ENCODE data around the gene MACROH2A2. TPM values are rescaled to one million over a fixed set of nuclear protein-coding genes. Genes with fewer than 3 reads are reported as not detected.

The MACROH2A2 gene
- polyA plus RNA-seq (2013, experiment 1 of 2) = 11.7 TPM
- 10.3 TPM for polyA plus RNA-seq (2013, experiment 2 of 2)

DNA sequence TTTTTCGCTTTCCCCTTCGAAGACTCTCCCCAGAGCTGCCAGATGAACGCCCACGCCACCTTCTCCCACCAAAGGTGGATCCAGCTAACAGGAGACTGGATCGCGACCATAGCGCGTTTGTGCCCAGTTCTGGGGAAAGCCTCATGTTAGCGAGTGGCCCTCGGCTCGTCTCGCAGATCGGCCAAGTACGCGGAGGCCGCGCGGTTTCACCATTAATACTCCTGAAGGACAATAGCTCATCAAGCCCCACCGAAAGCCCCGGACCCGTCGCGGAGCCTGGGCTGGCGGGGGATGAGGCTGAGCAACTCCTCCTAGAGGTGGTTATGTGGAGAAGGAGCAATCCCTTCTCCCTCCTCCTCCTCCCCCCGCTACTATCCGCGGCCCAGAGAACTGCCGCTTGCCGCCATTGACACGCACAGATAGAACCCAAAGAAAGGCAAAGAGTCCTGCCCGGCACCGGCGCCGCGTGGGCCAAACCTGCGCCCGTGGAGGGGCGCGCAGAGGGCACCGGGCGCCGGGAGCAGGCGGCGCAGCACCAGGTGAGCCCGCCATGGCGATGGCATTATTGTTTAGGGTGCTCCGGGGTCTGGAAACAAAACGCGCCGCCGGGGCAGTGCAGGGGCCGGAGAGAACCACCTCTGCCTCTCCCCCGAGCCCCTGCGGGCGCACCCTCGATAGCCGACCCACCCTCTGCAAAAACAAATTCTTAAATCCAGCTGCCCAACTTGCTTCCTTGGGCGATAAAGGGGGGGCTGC lies at the start of gene MACROH2A2:
Gene MACROH2A2 (plus strand): TSS at position 385 of the 756 bp plus-strand sequence. CDS start 22,813 bp downstream, outside the sequence.
- peaks cover 9% of the 10 kb centered on the region for H3K79me1 ChIP-seq (replicated peaks; ENCODE audit: low read length, poor library complexity, severe bottlenecking)
- H3K9me3 ChIP-seq (ENCODE audit: control insufficient read depth, low read length) = no peaks in the 10 kb centered on the region
- H3K14ac ChIP-seq (ENCODE audit: low read length in 2 of 2) = no peak within 1 kb of the TSS
- no peaks in the 10 kb centered on the region for H3K36me3 ChIP-seq (ENCODE audit: control insufficient read depth in 1 of 2, insufficient read depth in 2 of 2, low read depth in 1 of 2, low read length in 2 of 2)
- H4K91ac ChIP-seq (ENCODE audit: low read length) = no peak within 1 kb of the TSS
- H3K27ac ChIP-seq (ENCODE audit: low read length, poor library complexity, severe bottlenecking) = peak within 1 kb of the TSS; percentile 2
- H4K8ac ChIP-seq (ENCODE audit: low read length) = no peak within 1 kb of the TSS
- H2BK120ac ChIP-seq (ENCODE audit: low read depth, low read length) = peak within 1 kb of the TSS; percentile 20
- H3K27me3 ChIP-seq (ENCODE audit: control insufficient read depth in 1 of 2, insufficient read depth in 1 of 2, low read length in 2 of 2) = peaks cover 10 to 19% of the 10 kb centered on the region in 2 experiments
- peaks cover 8% of the 10 kb centered on the region for H3K4me1 ChIP-seq (ENCODE audit: control insufficient read depth, insufficient read depth, low read depth, low read length)
- peak; percentile 75 for DNase-seq
- peak within 1 kb of the TSS; percentile 39 for H2BK5ac ChIP-seq (ENCODE audit: low read depth, low read length, poor library complexity, severe bottlenecking)
- 4% methylated on average over 35 of the region's 58 CpGs for WGBS
- peak within 1 kb of the TSS; percentile 32 for H2AFZ ChIP-seq (ENCODE audit: low read depth, low read length)
- peak within 1 kb of the TSS; percentile 75 to 80 for H3K4me3 ChIP-seq (ENCODE audit: insufficient read depth in 1 of 2, low read depth in 1 of 2, low read length in 2 of 2)
- H3K18ac ChIP-seq (ENCODE audit: low read depth in 1 of 2, low read length in 2 of 2) = peak within 1 kb of the TSS in 1 of 2 experiments; percentile 28
- H3K4me2 ChIP-seq (ENCODE audit: low read length, poor library complexity, severe bottlenecking) = peak within 1 kb of the TSS; percentile 52
- peak within 1 kb of the TSS in 1 of 2 experiments; percentile 36 for H3K4ac ChIP-seq (ENCODE audit: low read depth in 1 of 2, low read length in 2 of 2)
- no peak within 1 kb of the TSS for H2BK15ac ChIP-seq (ENCODE audit: low read depth, poor library complexity, severe bottlenecking)
- peak within 1 kb of the TSS; percentile 75 for H3K9ac ChIP-seq (ENCODE audit: low read length)
- no peak within 1 kb of the TSS for H2BK12ac ChIP-seq (ENCODE audit: low read length in 2 of 2)
- no peak within 1 kb of the TSS for H2AK5ac ChIP-seq (ENCODE audit: low read length, severe bottlenecking)
- H3K23ac ChIP-seq (ENCODE audit: low read length in 2 of 2) = no peak within 1 kb of the TSS

DNA sequence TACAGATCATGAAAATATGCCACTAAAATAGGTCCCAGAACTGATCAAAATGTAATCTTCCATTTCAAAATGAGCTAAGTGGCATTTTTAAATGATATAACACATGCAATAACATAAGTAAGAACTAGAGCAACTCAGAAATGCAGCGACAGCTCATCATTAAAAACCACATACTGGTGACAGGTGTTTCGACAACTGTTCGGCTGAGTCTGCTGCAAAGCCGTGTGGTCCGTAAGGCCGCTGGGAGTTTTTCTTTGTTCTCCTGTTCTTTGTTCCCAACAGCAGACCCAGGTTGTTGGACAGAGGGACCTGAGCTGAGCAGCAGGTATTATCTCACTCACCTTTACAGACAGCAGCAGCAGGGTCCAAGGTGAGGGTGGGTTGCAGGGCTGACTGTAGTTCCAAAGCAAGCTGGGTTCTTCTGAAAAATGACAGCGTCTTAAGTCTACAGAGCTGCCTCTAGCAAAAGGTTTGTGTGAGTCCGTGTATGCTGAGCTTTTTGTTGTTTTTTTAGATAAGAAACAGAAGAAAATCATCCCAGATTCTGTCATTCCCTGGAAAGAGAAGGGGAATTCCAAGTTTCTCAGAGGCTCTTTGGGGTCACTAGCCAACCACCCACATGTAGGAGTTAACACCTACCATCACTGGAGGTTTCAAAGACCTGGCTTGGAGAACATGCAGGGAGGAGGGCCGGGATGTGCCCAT lies 45.4 kb upstream of the MACROH2A2 start:
- Histone ChIP-seq H3K4me3 (ENCODE audit: insufficient read depth in 1 of 2, low read depth in 1 of 2, low read length in 2 of 2) (no peak overlapping the region), H2BK12ac (ENCODE audit: low read length in 2 of 2) (no peak overlapping the region), H3K9me3 (ENCODE audit: control insufficient read depth, low read length) (peaks cover 9% of the 10 kb centered on the region), H3K79me1 (replicated peaks; ENCODE audit: low read length, poor library complexity, severe bottlenecking) (no peaks in the 10 kb centered on the region), H2BK15ac (ENCODE audit: low read depth, poor library complexity, severe bottlenecking) (no peak overlapping the region), H3K18ac (ENCODE audit: low read depth in 1 of 2, low read length in 2 of 2) (no peak overlapping the region), H4K8ac (ENCODE audit: low read length) (no peak overlapping the region), H3K4me2 (ENCODE audit: low read length, poor library complexity, severe bottlenecking) (no peak overlapping the region), H3K27ac (ENCODE audit: low read length, poor library complexity, severe bottlenecking) (no peak overlapping the region), H3K27me3 (ENCODE audit: control insufficient read depth in 1 of 2, insufficient read depth in 1 of 2, low read length in 2 of 2) (peaks cover 22 to 29% of the 10 kb centered on the region in 2 experiments), H2BK120ac (ENCODE audit: low read depth, low read length) (no peak overlapping the region), H3K4ac (ENCODE audit: low read depth in 1 of 2, low read length in 2 of 2) (no peak overlapping the region), H2AFZ (ENCODE audit: low read depth, low read length) (no peak overlapping the region), H3K36me3 (ENCODE audit: control insufficient read depth in 1 of 2, insufficient read depth in 2 of 2, low read depth in 1 of 2, low read length in 2 of 2) (no peaks in the 10 kb centered on the region), H3K23ac (ENCODE audit: low read length in 2 of 2) (no peak overlapping the region), H2BK5ac (ENCODE audit: low read depth, low read length, poor library complexity, severe bottlenecking) (no peak overlapping the region), H3K9ac (ENCODE audit: low read length) (no peak overlapping the region), H3K4me1 (ENCODE audit: control insufficient read depth, insufficient read depth, low read depth, low read length) (no peaks in the 10 kb centered on the region), H4K91ac (ENCODE audit: low read length) (no peak overlapping the region), H2AK5ac (ENCODE audit: low read length, severe bottlenecking) (no peak overlapping the region), H3K14ac (ENCODE audit: low read length in 2 of 2) (no peak overlapping the region)
- DNase-seq = no peak
- WGBS = 85% methylated on average over 9 of the region's 9 CpGs

- no peak overlapping the region for H3K18ac ChIP-seq (ENCODE audit: low read depth in 1 of 2, low read length in 2 of 2)
- H4K8ac ChIP-seq (ENCODE audit: low read length) = no peak overlapping the region
- H2AFZ ChIP-seq (ENCODE audit: low read depth, low read length) = no peak overlapping the region
Observed at GRCh38 chr10:70031215-70031614, 21.4 kb upstream of the MACROH2A2 start.

GRCh38 chr10:70032667-70033289 lies 19.9 kb upstream of the MACROH2A2 start:
- no peak overlapping the region for H2BK5ac ChIP-seq (ENCODE audit: low read depth, low read length, poor library complexity, severe bottlenecking)
- no peak overlapping the region for H3K23ac ChIP-seq (ENCODE audit: low read length in 2 of 2)
- no peak for DNase-seq
- no peak overlapping the region for H4K91ac ChIP-seq (ENCODE audit: low read length)
- no peak overlapping the region for H2BK12ac ChIP-seq (ENCODE audit: low read length in 2 of 2)
- H2BK120ac ChIP-seq (ENCODE audit: low read depth, low read length) = no peak overlapping the region
- H3K27me3 ChIP-seq (ENCODE audit: control insufficient read depth in 1 of 2, insufficient read depth in 1 of 2, low read length in 2 of 2) = peaks cover 27 to 28% of the 10 kb centered on the region in 2 experiments
- H3K79me1 ChIP-seq (replicated peaks; ENCODE audit: low read length, poor library complexity, severe bottlenecking) = no peaks in the 10 kb centered on the region
- H3K27ac ChIP-seq (ENCODE audit: low read length, poor library complexity, severe bottlenecking) = no peak overlapping the region
- WGBS = 85% methylated on average over 3 of the region's 5 CpGs
- H4K8ac ChIP-seq (ENCODE audit: low read length) = no peak overlapping the region
- peaks cover 6% of the 10 kb centered on the region for H3K9me3 ChIP-seq (ENCODE audit: control insufficient read depth, low read length)
- no peak overlapping the region for H3K9ac ChIP-seq (ENCODE audit: low read length)
- no peaks in the 10 kb centered on the region for H3K4me1 ChIP-seq (ENCODE audit: control insufficient read depth, insufficient read depth, low read depth, low read length)
- no peak overlapping the region for H2BK15ac ChIP-seq (ENCODE audit: low read depth, poor library complexity, severe bottlenecking)
- H3K36me3 ChIP-seq (ENCODE audit: control insufficient read depth in 1 of 2, insufficient read depth in 2 of 2, low read depth in 1 of 2, low read length in 2 of 2) = no peaks in the 10 kb centered on the region
- H3K4me3 ChIP-seq (ENCODE audit: insufficient read depth in 1 of 2, low read depth in 1 of 2, low read length in 2 of 2) = no peak overlapping the region
- H3K4ac ChIP-seq (ENCODE audit: low read depth in 1 of 2, low read length in 2 of 2) = no peak overlapping the region
- no peak overlapping the region for H2AFZ ChIP-seq (ENCODE audit: low read depth, low read length)
- no peak overlapping the region for H2AK5ac ChIP-seq (ENCODE audit: low read length, severe bottlenecking)
- no peak overlapping the region for H3K14ac ChIP-seq (ENCODE audit: low read length in 2 of 2)
- no peak overlapping the region for H3K4me2 ChIP-seq (ENCODE audit: low read length, poor library complexity, severe bottlenecking)
- no peak overlapping the region for H3K18ac ChIP-seq (ENCODE audit: low read depth in 1 of 2, low read length in 2 of 2)

More at GRCh38 chr10:70031215-70031614, 21.4 kb upstream of the MACROH2A2 start:
- H4K91ac ChIP-seq (ENCODE audit: low read length) = no peak overlapping the region
- no peak overlapping the region for H3K9ac ChIP-seq (ENCODE audit: low read length)
- peaks cover 25% of the 10 kb centered on the region in 2 experiments for H3K27me3 ChIP-seq (ENCODE audit: control insufficient read depth in 1 of 2, insufficient read depth in 1 of 2, low read length in 2 of 2)
- no peak overlapping the region for H2BK5ac ChIP-seq (ENCODE audit: low read depth, low read length, poor library complexity, severe bottlenecking)
- H3K23ac ChIP-seq (ENCODE audit: low read length in 2 of 2) = no peak overlapping the region
- H3K4me1 ChIP-seq (ENCODE audit: control insufficient read depth, insufficient read depth, low read depth, low read length) = no peaks in the 10 kb centered on the region
- H2BK12ac ChIP-seq (ENCODE audit: low read length in 2 of 2) = no peak overlapping the region
- no peak overlapping the region for H3K14ac ChIP-seq (ENCODE audit: low read length in 2 of 2)
- no peak overlapping the region for H2BK15ac ChIP-seq (ENCODE audit: low read depth, poor library complexity, severe bottlenecking)
- H3K27ac ChIP-seq (ENCODE audit: low read length, poor library complexity, severe bottlenecking) = no peak overlapping the region
- no peak for DNase-seq
- no peak overlapping the region for H2BK120ac ChIP-seq (ENCODE audit: low read depth, low read length)
- no peak overlapping the region for H2AK5ac ChIP-seq (ENCODE audit: low read length, severe bottlenecking)
- H3K4me2 ChIP-seq (ENCODE audit: low read length, poor library complexity, severe bottlenecking) = no peak overlapping the region
- H3K36me3 ChIP-seq (ENCODE audit: control insufficient read depth in 1 of 2, insufficient read depth in 2 of 2, low read depth in 1 of 2, low read length in 2 of 2) = no peaks in the 10 kb centered on the region
- H3K9me3 ChIP-seq (ENCODE audit: control insufficient read depth, low read length) = peaks cover 10% of the 10 kb centered on the region
- H3K4me3 ChIP-seq (ENCODE audit: insufficient read depth in 1 of 2, low read depth in 1 of 2, low read length in 2 of 2) = no peak overlapping the region
- H3K79me1 ChIP-seq (replicated peaks; ENCODE audit: low read length, poor library complexity, severe bottlenecking) = no peaks in the 10 kb centered on the region
- no peak overlapping the region for H3K4ac ChIP-seq (ENCODE audit: low read depth in 1 of 2, low read length in 2 of 2)
